Right atrium auricular region (tissue), 2 donors: ENCODE measurements around the gene KCNA2. TPM values are rescaled to one million over a fixed set of nuclear protein-coding genes. Genes with fewer than 3 reads are reported as not detected.

Experiments used
- DNase-seq: peaks from one replicate; pipeline ENCODE4 v3.0.0-alpha.2; 2019; ENCODE audit warnings: low spot score
- H3K27ac ChIP-seq, 2 donors: fragments of 200-600 bp; sonication (generic); 1 replicate in 1 of 2; 2 replicates in 1 of 2; pipeline ENCODE4 v1.5.1; 2016 to 2019
- H3K27me3 ChIP-seq, 2 donors: fragments of 200-600 bp; sonication (generic); one replicate each; pipeline versions ENCODE4 v1.5.1 to v1.6.0; 2017 to 2019
- H3K36me3 ChIP-seq: fragments of 200-600 bp; sonication (generic); one replicate; pipeline ENCODE4 v1.5.1; 2016
- H3K4me1 ChIP-seq, 2 donors: fragments of 200-600 bp; sonication (generic); one replicate each; pipeline versions ENCODE4 v1.5.1 to v1.6.0; 2017 to 2019
- H3K4me3 ChIP-seq, 2 donors: fragments of 200-600 bp; sonication (generic); 1 replicate in 1 of 2; 2 replicates in 1 of 2; pipeline ENCODE4 v1.5.1; 2017 to 2019; ENCODE audit warnings: mild to moderate bottlenecking in 1 of 2, moderate library complexity in 1 of 2
- H3K9me3 ChIP-seq, 2 donors: fragments of 200-600 bp; sonication (generic); one replicate each; pipeline ENCODE4 v1.5.1; 2019
- CTCF ChIP-seq, 2 donors: fragments of 200-600 bp; sonication (generic); IDR thresholded peaks; one replicate each; pipeline ENCODE4 v1.5.1; 2019; ENCODE audit warnings: antibody characterized with exemption in 2 of 2
- total RNA-seq, 2 donors: library from RNA; depleted of rRNA; stranded (reverse); fragments of >200 nt; gene quantifications; one replicate each; pipeline ENCODE4 v1.1.0, GENCODE V29; 2016

Gene KCNA2
- total RNA-seq, 2 donors from 2014 or later = 0.28 to 0.78 TPM

GRCh38 chr1:110572751-110573150 lies 33.4 kb downstream of the KCNA2 start:
- Histone ChIP-seq H3K4me3 (no peak overlapping the region), H3K27me3 (no peaks in the 10 kb centered on the region), H3K9me3 (no peaks in the 10 kb centered on the region), H3K36me3 (no peaks in the 10 kb centered on the region), H3K27ac (no peak overlapping the region), H3K4me1 (no peaks in the 10 kb centered on the region)
- DNase-seq = no peak
- TF ChIP-seq CTCF (IDR thresholded peaks at IDR 0.05) = no peak

DNA sequence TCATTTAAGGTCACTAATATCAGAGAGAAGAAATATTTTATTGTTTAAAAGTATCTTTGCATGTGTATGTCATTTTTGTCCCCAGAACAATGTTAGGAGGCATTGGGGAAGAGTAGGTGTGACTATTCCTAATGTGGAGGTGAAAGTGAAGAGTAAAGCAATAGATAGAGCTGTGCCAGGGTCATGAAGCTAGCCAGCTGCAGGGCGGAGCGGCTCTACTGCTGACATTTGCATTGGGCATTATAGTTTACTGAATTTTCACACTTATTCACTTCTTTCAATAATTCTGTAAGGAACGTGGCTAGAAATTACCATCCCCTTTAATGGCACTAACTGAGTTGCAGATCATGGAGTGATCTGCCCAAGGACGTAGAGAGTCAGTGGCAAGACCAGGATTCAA lies 35.3 kb downstream of the KCNA2 start:
- Histone ChIP-seq H3K36me3 (no peaks in the 10 kb centered on the region), H3K4me3 (no peak overlapping the region), H3K9me3 (no peaks in the 10 kb centered on the region), H3K27ac (no peak overlapping the region), H3K4me1 (no peaks in the 10 kb centered on the region), H3K27me3 (no peaks in the 10 kb centered on the region)
- no peak for TF ChIP-seq CTCF (IDR thresholded peaks at IDR 0.05)
- no peak for DNase-seq

- no peaks in the 10 kb centered on the region for H3K4me1 ChIP-seq
- TF ChIP-seq CTCF (IDR thresholded peaks at IDR 0.05) = no peak
These were observed 35.9 kb downstream of the KCNA2 start for GRCh38 chr1:110570307-110570706.

GRCh38 chr1:110566836-110567235 lies 39.3 kb downstream of the KCNA2 start:
- no peaks in the 10 kb centered on the region for H3K36me3 ChIP-seq
- H3K27ac ChIP-seq = no peak overlapping the region
- DNase-seq = no peak
- no peak for TF ChIP-seq CTCF (IDR thresholded peaks at IDR 0.05)
- H3K4me3 ChIP-seq = no peak overlapping the region
- H3K27me3 ChIP-seq = no peaks in the 10 kb centered on the region
- H3K4me1 ChIP-seq = no peaks in the 10 kb centered on the region
- H3K9me3 ChIP-seq = no peaks in the 10 kb centered on the region

More at GRCh38 chr1:110570307-110570706, 35.9 kb downstream of the KCNA2 start:
- no peak for DNase-seq
- Histone ChIP-seq H3K27me3 (no peaks in the 10 kb centered on the region), H3K4me3 (no peak overlapping the region), H3K27ac (no peak overlapping the region), H3K9me3 (no peaks in the 10 kb centered on the region), H3K36me3 (no peaks in the 10 kb centered on the region)

- Histone ChIP-seq H3K27ac (no peak overlapping the region), H3K36me3 (no peaks in the 10 kb centered on the region), H3K4me3 (no peak overlapping the region), H3K4me1 (no peaks in the 10 kb centered on the region), H3K27me3 (no peaks in the 10 kb centered on the region), H3K9me3 (no peaks in the 10 kb centered on the region)
- TF ChIP-seq CTCF (IDR thresholded peaks at IDR 0.05) = no peak
- DNase-seq = no peak
These were observed 40.6 kb downstream of the KCNA2 start for GRCh38 chr1:110565565-110565964.

GRCh38 chr1:110563089-110563488 lies 43.1 kb downstream of the KCNA2 start:
- H3K4me3 ChIP-seq = no peak overlapping the region
- DNase-seq = no peak
- TF ChIP-seq CTCF (IDR thresholded peaks at IDR 0.05) = no peak
- no peaks in the 10 kb centered on the region for H3K36me3 ChIP-seq
- H3K27ac ChIP-seq = no peak overlapping the region
- H3K27me3 ChIP-seq = no peaks in the 10 kb centered on the region
- no peaks in the 10 kb centered on the region for H3K4me1 ChIP-seq
- H3K9me3 ChIP-seq = no peaks in the 10 kb centered on the region
